T-helper 1 cell treated with Interleukin-12 subunit alpha and Interleukin-12 subunit beta and Interleukin-4 antibody, amounts not matched to agents 30 ng/mL and 1 ng/mL, for 36 hours (primary cell): ENCODE measurements around the gene GAS6. TPM values are rescaled to one million over a fixed set of nuclear protein-coding genes. Genes with fewer than 3 reads are reported as not detected.
"Not testable (repeated sequence)": the region's sequence is repeated elsewhere in the genome, so short reads cannot be mapped to it uniquely, and the experiment has no call there.

Experiments used
- intact Hi-C: fragments of 100-400 bp; cut with micrococcal nuclease; formaldehyde crosslinking; loops from one replicate; pipeline ENCODE4 v1.15.1; 2024
- total RNA-seq: library from RNA; stranded (reverse); gene quantifications from 2 replicates; pipeline ENCODE4 v1.2.3, GENCODE V29; 2022

GAS6 gene
- total RNA-seq, 1 donor from 2014 or later, result 3.3 TPM

DNA sequence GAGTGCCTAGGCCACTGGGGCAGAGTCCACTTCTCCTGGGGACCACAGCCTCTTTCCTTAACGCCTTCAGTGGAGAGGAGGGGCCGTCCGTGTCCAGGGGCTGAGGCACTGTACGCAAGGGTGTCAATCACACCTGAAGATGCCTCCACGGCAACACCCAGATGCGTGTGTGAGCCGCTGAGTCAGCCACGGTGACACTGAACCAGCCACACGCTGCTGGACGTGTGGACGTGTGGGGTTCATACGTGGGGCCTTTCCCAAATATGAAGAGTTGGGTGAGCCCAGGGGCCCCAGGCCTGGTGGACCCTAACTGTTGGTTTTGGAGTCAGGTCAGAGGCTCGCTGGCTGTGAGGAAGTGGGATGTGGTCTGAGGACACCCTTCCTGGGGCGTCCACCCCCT, 53.2 kb downstream of the GAS6 start:
- intact Hi-C loops, result no loop called here

DNA sequence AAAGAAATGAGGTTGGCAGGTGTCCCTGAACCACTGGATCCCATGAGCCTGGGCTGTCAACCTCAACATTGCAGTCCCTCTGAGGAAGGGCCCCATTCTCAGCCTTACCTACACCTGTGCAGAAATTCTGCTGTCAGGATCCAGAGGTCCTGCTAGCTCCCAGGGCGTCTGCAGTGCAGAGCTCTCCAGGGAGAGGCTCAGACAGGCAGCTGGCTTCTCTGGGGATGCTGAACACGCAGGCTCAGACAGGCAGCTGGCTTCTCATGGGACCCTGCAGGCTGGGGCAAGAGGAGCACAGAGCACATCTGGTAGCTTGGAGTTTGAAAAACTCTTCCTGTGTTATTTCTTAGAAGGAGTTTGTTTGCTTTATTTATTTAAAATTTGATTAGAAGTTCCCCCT, 53.9 kb downstream of the GAS6 start:
- intact Hi-C loops, result no loop called here

DNA sequence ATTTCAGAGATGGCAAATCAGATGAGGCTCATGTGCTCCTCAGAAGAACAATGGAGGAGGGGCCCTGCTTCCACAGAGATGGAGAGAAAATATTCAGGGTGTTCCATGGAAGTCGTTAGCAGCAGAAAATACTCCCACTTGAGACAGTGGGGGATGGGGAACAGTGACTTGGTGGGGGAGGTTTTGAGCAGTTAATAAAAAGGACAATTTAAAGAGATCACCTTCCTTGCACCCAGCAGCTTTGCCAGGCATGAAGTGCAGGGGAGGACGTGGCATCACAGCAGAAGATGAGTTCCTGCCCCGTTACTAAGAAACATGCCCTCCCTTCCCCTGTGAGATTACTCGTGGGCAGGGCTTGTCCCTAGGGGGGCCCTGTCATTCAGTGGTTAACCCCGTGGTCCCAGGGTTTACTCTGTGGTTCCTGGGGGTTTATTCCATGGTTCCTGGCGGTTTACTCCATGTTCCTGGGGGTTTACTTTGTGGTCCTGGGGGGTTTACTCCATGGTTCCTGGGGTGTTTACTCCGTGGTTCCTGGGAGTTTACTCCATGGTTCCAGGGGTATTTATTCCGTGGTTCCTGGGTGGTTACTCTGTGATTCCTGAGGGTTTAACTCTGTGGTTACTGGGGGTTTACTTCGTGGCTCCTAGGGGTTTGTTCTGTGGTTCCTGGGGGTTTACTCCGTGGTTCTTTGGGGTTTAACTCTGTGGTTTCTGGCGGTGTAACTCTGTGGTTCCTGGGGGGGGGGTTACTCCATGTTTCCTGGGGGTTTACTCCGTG, 55.6 kb downstream of the GAS6 start:
- intact Hi-C loops, result no loop called here

DNA sequence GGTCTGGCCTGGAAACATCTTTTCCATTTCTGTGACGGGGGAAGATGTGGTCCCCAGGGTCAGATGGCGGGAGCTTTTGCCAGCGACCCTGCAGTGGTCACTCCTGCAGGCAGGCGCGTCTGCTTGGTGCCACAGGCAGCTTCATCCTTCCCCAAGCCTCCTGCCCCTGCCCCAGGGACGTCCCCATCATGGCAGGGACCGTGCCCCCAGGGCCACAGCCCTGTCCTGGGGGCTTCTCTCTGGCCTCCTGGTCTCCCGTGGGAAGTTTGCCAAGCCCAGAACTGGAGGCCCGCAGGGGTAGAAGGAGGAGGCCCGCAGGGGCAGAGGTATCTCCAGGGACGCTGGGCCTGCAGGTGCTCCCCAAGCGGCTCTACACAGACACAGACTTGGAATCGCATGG, 57.4 kb downstream of the GAS6 start:
- intact Hi-C loops, result no loop called here

DNA sequence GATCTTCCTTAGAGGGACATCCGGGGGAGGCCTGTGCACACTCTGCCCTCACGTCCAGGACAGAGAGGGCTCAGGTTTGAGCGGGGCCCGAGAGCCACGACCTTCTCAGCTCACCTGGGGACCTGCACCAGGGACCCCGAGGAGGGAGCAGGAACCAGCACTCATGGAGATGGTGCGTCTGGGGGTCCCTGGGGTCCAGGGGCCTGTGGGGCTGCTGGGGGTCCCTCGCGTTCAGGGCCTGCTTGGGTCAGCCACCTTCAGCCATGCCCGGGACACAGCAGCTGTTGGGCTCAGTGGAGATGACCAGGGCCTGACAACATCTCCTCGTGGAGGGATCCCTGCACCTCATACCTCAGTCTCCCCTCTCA, 57.8 kb downstream of the GAS6 start:
- intact Hi-C loops, result no loop called here

DNA sequence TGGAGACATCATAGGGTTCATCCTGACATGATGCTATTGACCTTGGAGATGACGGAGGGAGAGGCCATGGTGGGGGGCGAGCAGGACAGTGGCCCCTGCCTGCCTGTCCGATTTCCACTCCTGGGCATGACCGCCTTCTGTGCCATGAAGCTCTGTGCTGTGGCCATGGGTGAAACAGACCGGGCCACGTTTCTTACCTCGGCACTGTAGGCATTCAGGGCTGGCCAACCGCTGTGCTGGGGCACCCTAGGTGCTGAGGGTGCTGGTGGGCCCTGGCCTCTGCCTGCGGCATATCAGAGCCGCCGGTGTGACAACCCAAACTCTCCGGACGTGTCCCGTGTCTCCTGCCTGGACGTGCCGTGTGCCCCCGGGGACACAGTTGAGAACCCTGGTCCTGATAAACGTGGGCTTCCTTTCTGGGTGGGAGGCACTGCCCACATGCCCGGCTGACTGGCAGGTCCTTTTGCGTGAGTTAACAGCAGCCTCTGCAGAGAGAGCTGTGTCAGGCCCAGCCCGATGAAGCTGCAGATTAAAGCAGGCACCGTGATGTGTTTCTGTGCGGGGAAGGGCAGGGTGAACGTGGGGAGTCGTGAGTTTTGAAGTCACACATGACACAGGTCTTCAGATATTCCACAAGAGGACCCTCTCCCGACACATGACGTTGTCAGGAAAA, 58.3 kb downstream of the GAS6 start:
- intact Hi-C loops, result no loop called here

DNA sequence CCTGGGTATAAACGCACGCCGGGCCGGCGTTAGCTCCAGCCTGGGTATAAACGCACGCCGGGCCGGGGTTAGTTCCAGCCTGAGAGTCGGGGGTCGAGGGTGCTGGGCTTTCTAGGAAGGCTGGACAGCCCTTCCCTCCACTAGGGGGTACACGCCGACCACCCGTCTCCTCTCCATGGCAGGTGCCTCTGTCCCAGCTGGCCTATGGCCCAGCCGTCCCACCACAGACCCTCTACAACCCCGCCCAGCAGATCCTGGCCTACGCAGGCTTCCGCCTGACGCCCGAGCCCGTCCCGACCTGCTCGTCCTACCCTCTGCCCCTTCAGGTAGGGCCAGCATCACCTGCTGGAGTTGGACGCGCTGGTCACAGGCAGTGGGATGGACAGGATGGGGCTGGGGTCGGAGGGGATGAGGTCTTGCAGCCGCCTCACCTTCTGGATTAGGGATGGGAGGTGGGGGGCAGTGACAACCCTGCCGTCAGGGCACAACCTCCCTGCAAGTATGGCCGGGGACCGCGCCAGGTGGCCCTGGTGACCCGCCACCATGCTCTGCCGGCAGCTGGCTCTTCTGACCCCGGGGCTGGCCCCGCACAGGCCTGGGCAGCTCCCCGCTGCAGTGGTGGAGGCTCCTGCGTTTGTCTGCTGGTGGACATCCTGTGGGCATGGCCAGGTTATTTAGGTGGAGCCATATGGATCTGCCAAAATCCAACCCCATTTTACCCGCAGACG, 59.0 kb downstream of the GAS6 start:
- intact Hi-C loops, result no loop called here

DNA sequence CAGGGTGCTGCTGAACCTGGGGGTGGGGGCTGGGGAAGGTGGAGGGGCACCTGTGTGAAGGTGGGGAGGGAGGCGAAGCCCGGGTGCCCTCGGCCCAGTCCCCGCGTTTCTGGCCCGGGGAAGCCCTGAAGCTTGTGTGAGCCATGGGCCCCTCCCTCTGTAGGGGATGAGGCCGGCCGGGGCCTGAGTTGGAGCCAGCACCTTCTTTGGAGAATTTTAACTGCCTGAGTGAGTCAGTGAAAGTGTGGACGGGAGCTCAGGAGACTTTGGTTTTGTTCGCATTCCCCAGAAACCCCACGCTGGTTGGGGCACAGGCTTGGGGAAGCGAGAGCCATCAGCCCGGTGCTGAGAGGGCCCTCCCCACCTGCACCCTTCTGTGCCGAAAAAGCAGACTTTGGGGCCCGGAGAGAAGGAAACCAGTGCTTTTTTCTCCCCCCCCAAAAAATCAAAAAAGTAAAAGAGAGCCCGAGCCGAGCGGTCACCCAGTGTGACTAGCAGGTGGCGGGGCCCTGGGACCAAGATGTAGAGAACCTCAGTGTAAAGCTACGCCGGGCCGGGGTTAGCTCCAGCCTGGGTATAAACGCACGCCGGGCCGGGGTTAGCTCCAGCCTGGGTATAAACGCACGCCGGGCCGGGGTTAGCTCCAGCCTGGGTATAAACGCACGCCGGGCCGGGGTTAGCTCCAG, 59.7 kb downstream of the GAS6 start:
- intact Hi-C loops, result no loop called here

DNA sequence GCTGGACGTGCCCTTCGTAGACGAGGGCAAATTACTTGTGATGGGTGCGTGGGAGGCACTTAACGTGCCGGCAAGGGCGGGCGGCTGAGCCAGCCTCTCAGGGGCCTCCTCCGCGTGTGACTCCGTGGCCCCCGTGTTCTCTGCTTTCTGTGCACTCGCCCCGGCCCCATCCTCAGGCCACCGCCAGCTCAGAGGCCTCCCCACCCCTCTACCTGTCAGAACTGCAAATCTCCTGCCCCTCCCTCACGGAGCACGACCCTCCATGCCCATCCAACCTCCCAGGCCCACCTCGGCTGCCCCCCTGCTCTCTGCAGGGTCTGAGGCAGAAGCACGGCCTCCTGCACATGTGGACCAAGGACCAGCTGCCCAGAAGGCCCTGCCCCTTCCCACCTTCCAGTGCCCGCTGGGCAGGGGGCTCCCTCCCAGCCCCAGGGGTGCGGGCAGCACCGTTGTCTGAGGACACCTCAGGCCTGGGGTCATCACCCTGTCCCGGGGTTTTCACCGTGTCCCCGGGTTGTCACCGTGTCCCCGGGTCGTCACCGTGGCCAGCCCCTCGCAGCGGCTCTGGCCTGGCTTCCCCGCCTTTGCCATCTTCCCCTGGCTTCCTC, 60.4 kb downstream of the GAS6 start:
- intact Hi-C loops, result no loop called here

DNA sequence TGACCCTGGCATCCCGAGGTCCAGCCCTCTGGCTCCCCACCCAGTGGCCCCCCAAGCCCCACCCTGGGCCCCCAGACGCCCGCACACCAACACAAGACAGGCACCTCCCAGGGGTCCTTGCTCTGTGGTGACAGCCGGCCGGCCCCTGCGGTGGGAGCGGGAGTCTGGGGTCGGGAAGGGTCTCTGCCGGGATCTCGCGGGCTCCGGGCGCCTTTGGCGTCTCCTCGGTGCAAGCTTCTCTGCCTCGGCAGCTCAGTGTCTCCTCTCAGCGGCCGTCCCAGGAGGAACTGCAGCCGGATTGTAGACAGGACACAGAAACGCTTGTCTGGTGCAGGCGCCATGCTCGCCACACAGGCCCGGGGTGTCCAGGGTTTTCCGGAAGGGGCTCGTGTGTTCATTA, 61.1 kb downstream of the GAS6 start:
- intact Hi-C loops, result no loop called here

DNA sequence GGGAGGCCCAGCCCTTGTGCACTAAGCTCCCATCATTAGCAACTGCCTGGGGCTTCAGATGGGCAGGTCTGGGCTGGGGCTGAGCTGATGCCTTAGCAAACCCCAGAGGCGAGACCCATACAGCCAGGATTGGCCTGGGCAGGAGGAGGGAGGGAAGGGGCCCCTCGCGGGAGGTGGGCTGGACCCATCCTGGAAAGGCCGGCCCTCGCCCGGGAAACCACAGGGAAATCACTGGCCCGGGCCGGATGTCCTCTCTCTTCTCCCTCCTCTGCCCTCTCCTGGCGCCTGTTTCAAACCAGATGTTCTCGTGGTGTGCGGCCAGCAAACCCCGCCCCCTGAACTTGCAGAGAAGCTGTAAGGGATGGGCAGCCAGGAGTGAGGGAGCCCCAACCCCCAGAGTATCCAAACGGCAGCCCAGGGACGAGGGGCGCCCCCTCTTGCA, 61.8 kb downstream of the GAS6 start:
- intact Hi-C loops, result no loop called here

DNA sequence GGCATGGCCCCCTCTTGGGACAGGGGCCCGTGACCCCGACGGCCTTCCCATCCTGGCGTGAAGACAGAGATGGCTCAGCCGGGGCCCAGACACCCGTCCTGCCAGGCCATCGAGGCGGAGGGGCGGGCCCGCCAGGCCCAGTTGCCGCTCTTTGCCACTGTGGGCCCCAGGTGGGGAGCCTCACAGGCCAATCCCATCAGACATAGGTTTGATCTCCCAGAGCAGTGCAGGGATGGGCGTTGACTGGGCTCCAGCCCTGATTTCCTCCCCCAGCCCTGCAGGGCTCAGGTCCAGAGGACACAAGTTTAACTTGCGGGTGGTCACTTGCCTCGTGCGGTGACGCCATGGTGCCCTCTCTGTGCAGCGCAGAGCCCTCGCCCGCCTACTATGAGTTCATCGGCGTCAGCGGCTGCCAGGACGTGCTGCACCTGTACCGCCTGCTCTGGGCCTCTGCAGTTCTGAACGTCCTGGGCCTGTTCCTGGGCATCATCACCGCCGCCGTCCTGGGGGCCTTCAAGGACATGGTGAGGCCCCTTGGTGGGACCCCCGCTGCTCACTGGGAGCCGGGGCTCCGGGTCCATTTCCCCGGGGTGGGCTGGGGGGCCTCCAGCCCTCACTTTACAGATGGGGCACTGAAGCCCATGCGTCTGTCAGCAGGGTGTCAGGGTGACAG, 62.5 kb downstream of the GAS6 start:
- intact Hi-C loops, result no loop called here

DNA sequence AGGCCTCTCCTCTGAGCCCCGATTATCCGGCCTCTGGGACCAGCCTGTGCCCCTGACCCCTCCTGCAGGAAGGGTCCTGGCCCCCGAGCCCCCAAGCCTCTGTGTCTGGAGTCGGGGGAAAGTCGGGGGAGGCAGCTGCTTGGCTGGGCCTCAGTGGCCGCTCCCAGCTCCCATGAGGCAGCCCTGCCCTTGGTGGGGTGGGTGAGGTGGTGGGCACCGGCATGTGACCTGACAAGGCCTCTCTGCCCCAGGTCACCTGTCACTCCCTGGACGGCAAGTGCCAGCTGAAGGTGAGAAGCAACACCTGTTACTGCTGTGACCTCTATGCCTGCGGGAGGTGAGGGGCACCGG, 63.3 kb downstream of the GAS6 start:
- intact Hi-C loops, result no loop called here

DNA sequence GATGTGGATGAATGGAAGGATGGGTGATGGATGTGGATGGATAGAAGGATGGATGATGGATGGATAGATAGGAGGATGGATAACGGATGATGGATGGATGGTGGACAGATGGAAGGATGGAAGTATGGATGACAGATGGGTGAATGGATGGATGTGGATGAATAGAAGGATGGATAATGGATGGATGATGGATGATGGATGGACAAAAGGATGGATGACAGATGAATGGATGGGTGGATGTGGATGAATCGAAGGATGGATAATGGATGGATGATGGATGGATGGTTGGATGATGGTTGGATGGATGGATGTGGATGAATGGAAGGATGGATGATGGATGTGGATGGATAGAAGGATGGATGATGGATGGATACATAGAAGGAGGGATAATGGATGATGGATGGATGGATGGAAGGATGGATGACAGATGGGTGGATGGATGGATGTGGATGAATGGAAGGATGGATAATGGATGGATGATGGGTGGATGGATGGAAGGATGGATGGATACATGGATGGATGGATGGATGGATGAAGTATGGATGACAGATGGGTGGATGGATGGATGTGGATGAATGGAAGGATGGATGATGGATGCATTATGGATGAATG, 65.6 kb downstream of the GAS6 start:
- intact Hi-C loops, result no loop called here

DNA sequence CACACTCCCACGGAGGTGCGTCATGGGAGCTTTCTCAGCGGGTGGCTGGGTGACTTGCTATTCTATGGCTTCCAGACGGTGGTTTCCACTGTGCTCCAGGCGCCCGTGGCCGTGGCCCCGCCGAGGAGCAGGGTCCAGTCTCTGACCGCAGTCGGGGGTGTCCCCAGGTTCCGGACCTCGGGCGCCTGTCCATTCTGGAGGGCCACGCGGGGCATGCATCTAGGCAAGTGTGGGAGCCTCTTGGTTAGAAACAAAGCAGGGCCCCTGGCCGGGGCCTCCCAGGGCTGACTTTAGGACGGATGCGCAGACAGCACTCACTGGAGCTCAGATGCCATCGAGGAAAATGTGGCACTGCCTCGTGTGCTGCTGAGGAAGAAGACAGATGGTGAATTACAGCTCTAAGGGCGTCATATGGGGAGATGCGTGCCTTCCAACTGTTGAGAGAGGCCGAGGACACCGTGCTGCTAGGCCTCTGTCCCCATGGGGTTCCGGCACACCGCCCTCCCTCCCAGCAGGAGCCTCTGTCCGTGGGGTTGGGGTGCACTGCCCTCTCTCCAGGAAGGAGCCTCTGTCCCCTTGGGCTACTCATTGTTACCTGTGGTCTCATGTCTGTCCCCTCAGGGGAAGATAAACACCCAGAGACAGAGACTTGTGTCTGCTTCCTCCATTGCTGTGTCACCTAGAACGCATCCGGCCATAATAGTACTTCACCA, 66.8 kb downstream of the GAS6 start:
- intact Hi-C loops, result no loop called here

DNA sequence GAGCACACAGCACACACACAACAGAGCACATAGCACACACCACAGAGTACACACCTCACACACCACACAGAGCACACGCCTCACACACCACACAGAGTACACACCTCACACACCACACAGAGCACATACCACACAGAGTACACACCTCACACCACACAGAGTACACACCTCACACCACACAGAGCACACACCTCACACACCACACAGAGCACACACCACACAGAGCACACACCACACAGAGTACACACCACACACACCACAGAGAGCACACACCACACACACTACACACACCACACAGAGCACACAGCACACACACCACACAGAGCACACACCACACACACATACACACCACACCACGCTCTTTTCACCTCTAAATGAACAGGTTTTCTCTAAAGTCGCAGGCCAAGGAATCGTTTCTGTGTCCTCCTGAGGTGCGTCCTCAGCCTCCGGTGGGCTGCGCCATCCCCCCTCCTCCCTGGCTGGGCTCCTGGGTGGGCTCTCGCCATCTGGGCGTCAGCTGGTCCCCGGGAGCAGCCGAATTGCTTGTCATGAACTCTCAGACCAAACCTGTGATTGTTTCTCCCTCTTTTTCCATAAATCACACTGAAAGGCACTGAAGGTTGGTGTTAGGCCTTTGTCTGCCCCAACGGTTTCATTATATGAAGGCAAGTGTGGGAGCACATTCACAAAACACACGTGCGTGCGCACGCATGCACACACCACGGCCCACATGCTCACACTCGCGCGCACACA, 67.5 kb downstream of the GAS6 start:
- intact Hi-C loops, result no loop called here

DNA sequence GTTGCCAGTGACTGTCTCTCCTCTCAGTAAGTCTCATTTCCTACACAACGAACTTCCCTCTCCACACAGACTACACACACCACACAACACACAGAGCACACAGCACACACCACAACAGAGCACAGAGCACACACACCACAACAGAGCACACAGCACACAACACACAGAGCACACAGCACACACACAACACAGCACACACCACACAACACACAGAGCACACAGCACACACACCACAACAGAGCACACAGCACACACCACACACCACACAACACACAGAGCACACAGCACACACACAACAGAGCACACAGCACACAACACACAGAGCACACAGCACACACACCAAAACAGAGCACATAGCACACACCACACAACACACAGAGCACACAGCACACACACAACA, 68.5 kb downstream of the GAS6 start:
- intact Hi-C loops, result not testable (repeated sequence)

DNA sequence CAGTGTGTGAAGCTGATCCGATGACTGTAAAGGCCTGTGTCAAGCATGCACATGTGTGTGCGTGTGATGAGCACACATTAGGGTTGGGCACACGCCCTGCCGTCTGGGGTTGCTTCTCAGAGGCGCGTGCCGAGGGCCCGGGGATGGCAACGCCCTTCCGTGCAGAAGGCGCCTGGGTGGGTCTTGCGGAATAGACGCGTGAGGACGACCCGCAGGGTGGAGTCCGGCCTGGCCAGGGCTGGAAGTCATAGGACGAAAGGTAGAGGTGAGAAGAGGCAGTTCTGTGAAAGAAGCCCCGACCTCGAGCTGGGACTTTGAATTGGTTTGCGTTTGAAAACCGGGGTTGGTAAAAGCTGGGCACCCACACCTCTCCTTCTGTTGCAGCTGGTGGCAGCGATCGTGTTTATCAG, 69.1 kb downstream of the GAS6 start:
- intact Hi-C loops, result no loop called here

DNA sequence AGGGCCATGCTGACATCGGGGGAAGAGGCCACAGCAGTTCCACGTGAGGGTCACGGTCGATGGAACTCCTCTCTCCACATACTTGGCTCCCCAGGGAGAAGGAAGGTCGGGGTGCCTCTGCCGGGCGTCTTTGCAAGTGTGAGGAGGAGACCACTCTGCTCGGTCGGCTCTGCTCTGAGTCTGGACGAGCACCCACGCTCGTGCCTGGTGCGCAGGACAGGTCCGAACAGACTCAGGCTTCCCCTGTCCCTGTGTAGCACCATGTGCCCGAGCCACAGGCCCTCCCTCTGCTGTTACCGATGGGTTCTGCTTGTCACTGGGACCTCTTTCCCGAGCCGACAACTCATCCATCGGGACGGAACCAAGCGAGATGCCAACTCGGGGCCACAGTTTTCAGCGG, 69.8 kb downstream of the GAS6 start:
- intact Hi-C loops, result no loop called here
